A673 (cell line): ENCODE data around the gene UMODL1. TPM values are rescaled to one million over a fixed set of nuclear protein-coding genes. Genes with fewer than 3 reads are reported as not detected.

Experiments
- BruUV-seq: library from RNA; stranded (reverse); fragments of 400-500 nt; replicated peaks from 2 replicates; lab custom pipeline; 2021; lab: Mats Ljungman, UMichigan
- CTCF ChIA-PET: fragments of 300-600 bp; sonication (Branson Sonifier 250); formaldehyde crosslinking; loops from one replicate; lab custom pipeline; 2022; ENCODE audit warnings: antibody characterized with exemption; lab: Charles Lee
- POLR2A ChIA-PET: fragments of 300-600 bp; sonication (Branson Sonifier 250); formaldehyde crosslinking; loops from one replicate; lab custom pipeline; 2022; ENCODE audit warnings: antibody characterized with exemption; ENCODE audit not compliant: low non-redundant PET; lab: Charles Lee
- DNase-seq: peaks from one replicate; pipeline ENCODE4 v3.0.0-alpha.2; 2015; ENCODE audit warnings: low spot score
- H3K27ac ChIP-seq: fragments of 200-600 bp; sonication (generic); 2 replicates; pipeline ENCODE4 v1.5.1; 2016; ENCODE audit warnings: mixed run types, low read depth, mild to moderate bottlenecking, mixed read lengths, antibody characterized with exemption, low read length; ENCODE audit not compliant: poor library complexity, severe bottlenecking
- H3K27me3 ChIP-seq: fragments of 200-600 bp; sonication (generic); replicated peaks from 2 replicates; pipeline ENCODE4 v1.6.1; 2017; ENCODE audit warnings: mixed run types, low read depth, mild to moderate bottlenecking, mixed read lengths, antibody characterized with exemption, low read length; ENCODE audit not compliant: insufficient read depth, poor library complexity
- H3K36me3 ChIP-seq: fragments of 200-600 bp; sonication (generic); 2 replicates; pipeline ENCODE4 v1.6.1; 2016; ENCODE audit warnings: mixed run types, mild to moderate bottlenecking, mixed read lengths, antibody characterized with exemption, low read length; ENCODE audit not compliant: insufficient read depth, poor library complexity, severe bottlenecking
- H3K4me1 ChIP-seq: fragments of 200-600 bp; sonication (generic); 2 replicates; pipeline ENCODE4 v1.6.1; 2017; ENCODE audit warnings: mixed run types, mild to moderate bottlenecking, mixed read lengths, antibody characterized with exemption, low read length; ENCODE audit not compliant: insufficient read depth, poor library complexity, severe bottlenecking
- H3K4me3 ChIP-seq: fragments of 200-600 bp; sonication (generic); 2 replicates; pipeline ENCODE4 v1.5.1; 2016; ENCODE audit warnings: low read depth, mixed run types, mild to moderate bottlenecking, mixed read lengths, low read length; ENCODE audit not compliant: poor library complexity, severe bottlenecking
- H3K9me3 ChIP-seq: fragments of 200-600 bp; sonication (generic); 2 replicates; pipeline ENCODE4 v1.6.1; 2016; ENCODE audit warnings: mixed run types, low read depth, mild to moderate bottlenecking, mixed read lengths, antibody characterized with exemption, low read length; ENCODE audit not compliant: poor library complexity, severe bottlenecking
- CTCF ChIP-seq: fragments of 300-800, 200-600 bp; sonication (generic); conservative IDR thresholded peaks from 2 replicates; pipeline ENCODE4 v1.5.1; 2017; ENCODE audit warnings: low read depth, mild to moderate bottlenecking, antibody characterized with exemption, low read length, moderate library complexity, mixed read lengths
- EZH2 ChIP-seq: fragments of 200-600 bp; sonication (generic); IDR thresholded peaks from 2 replicates; pipeline ENCODE4 v1.6.1; 2017; ENCODE audit warnings: borderline replicate concordance, low read depth, mild to moderate bottlenecking, mixed read lengths, antibody characterized with exemption, low read length; ENCODE audit not compliant: poor library complexity, severe bottlenecking
- intact Hi-C: fragments of 100-400 bp; cut with micrococcal nuclease; formaldehyde crosslinking; loops from one replicate; pipeline ENCODE4 v1.10.0; 2022; ENCODE audit not compliant: unreplicated experiment
- total RNA-seq: library from RNA; stranded (reverse); gene quantifications from 2 replicates; pipeline ENCODE4 v1.2.3, GENCODE V29; 2021

Gene UMODL1
- total RNA-seq, 1 experiment from 2014 or later = not detected

- intact Hi-C loops = no loop called here
- Histone ChIP-seq H3K36me3 (no peaks in the 10 kb centered on the region), H3K4me1 (peaks cover 6% of the 10 kb centered on the region), H3K27ac (no peak overlapping the region), H3K4me3 (no peak overlapping the region), H3K9me3 (no peaks in the 10 kb centered on the region), H3K27me3 (no peaks in the 10 kb centered on the region)
- no peak for DNase-seq
- ChIA-PET CTCF (no interaction called here), POLR2A (no interaction called here)
- TF ChIP-seq EZH2 (no peak), CTCF (no peak)
- BruUV-seq = no TSS peak
Measured at GRCh38 chr21:42081138-42081537, 10.0 kb downstream of the UMODL1 start.

GRCh38 chr21:42081931-42082381, 10.8 kb downstream of the UMODL1 start:
- BruUV-seq = no TSS peak
- ChIA-PET POLR2A (no interaction called here), CTCF (no interaction called here)
- Histone ChIP-seq H3K27ac (no peak overlapping the region), H3K4me1 (peaks cover 6% of the 10 kb centered on the region), H3K9me3 (no peaks in the 10 kb centered on the region), H3K36me3 (no peaks in the 10 kb centered on the region), H3K4me3 (no peak overlapping the region), H3K27me3 (no peaks in the 10 kb centered on the region)
- DNase-seq = no peak
- no peak for TF ChIP-seq EZH2
- no peak for TF ChIP-seq CTCF
- intact Hi-C loops = no loop called here

GRCh38 chr21:42082501-42083360, 11.6 kb downstream of the UMODL1 start:
- intact Hi-C loops = no loop called here
- TF ChIP-seq CTCF (no peak), EZH2 (no peak)
- Histone ChIP-seq H3K4me3 (no peak overlapping the region), H3K9me3 (no peaks in the 10 kb centered on the region), H3K4me1 (peaks cover 6% of the 10 kb centered on the region), H3K27me3 (no peaks in the 10 kb centered on the region), H3K36me3 (no peaks in the 10 kb centered on the region), H3K27ac (no peak overlapping the region)
- POLR2A ChIA-PET = no interaction called here
- CTCF ChIA-PET = no interaction called here
- no TSS peak for BruUV-seq
- DNase-seq = no peak
